Measurements from ENCODE around the gene LTBP1.

The LTBP1 gene

GRCh38 chr2:32923109-32923508, 23.6 kb upstream of the LTBP1 start:
- TF ChIP-seq FOXM1 (IDR thresholded peaks at IDR 0.05; ENCODE audit: borderline replicate concordance, low read depth) (no peak), TCF12 (IDR thresholded peaks at IDR 0.05; ENCODE audit: low read depth) (no peak), CREB1 (IDR thresholded peaks at IDR 0.05; ENCODE audit: low read depth) (no peak), TEAD4 (IDR thresholded peaks at IDR 0.05) (no peak), EGR1 (IDR thresholded peaks at IDR 0.05) (no peak), MAX (IDR thresholded peaks at IDR 0.05) (no peak)
- TF ChIP-seq, protein P1, sequence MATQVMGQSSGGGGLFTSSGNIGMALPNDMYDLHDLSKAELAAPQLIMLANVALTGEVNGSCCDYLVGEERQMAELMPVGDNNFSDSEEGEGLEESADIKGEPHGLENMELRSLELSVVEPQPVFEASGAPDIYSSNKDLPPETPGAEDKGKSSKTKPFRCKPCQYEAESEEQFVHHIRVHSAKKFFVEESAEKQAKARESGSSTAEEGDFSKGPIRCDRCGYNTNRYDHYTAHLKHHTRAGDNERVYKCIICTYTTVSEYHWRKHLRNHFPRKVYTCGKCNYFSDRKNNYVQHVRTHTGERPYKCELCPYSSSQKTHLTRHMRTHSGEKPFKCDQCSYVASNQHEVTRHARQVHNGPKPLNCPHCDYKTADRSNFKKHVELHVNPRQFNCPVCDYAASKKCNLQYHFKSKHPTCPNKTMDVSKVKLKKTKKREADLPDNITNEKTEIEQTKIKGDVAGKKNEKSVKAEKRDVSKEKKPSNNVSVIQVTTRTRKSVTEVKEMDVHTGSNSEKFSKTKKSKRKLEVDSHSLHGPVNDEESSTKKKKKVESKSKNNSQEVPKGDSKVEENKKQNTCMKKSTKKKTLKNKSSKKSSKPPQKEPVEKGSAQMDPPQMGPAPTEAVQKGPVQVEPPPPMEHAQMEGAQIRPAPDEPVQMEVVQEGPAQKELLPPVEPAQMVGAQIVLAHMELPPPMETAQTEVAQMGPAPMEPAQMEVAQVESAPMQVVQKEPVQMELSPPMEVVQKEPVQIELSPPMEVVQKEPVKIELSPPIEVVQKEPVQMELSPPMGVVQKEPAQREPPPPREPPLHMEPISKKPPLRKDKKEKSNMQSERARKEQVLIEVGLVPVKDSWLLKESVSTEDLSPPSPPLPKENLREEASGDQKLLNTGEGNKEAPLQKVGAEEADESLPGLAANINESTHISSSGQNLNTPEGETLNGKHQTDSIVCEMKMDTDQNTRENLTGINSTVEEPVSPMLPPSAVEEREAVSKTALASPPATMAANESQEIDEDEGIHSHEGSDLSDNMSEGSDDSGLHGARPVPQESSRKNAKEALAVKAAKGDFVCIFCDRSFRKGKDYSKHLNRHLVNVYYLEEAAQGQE (IDR thresholded peaks at IDR 0.05; ENCODE audit: low read depth): no peak
- TF ChIP-seq, protein P2, sequence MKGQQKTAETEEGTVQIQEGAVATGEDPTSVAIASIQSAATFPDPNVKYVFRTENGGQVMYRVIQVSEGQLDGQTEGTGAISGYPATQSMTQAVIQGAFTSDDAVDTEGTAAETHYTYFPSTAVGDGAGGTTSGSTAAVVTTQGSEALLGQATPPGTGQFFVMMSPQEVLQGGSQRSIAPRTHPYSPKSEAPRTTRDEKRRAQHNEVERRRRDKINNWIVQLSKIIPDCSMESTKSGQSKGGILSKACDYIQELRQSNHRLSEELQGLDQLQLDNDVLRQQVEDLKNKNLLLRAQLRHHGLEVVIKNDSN (IDR thresholded peaks at IDR 0.05): no peak

GRCh38 chr2:32925283-32925815, 21.4 kb upstream of the LTBP1 start:
- no peak for TF ChIP-seq TAF1 (IDR thresholded peaks at IDR 0.05; ENCODE audit: low read depth)
- no peak for TF ChIP-seq RAD21 (IDR thresholded peaks at IDR 0.05; ENCODE audit: low read depth)
- TF ChIP-seq, protein P2 (IDR thresholded peaks at IDR 0.05): no peak

GRCh38 chr2:32925976-32926707, 20.6 kb upstream of the LTBP1 start:
- TF ChIP-seq MAX (IDR thresholded peaks at IDR 0.05) (no peak), TEAD4 (IDR thresholded peaks at IDR 0.05) (no peak), RAD21 (IDR thresholded peaks at IDR 0.05; ENCODE audit: low read depth) (no peak), ZBTB7A (IDR thresholded peaks at IDR 0.05; ENCODE audit: low read depth) (no peak), TAF1 (IDR thresholded peaks at IDR 0.05; ENCODE audit: low read depth) (no peak), NFIC (IDR thresholded peaks at IDR 0.05) (no peak), CREB1 (IDR thresholded peaks at IDR 0.05; ENCODE audit: low read depth) (no peak), EP300 (IDR thresholded peaks at IDR 0.05; ENCODE audit: borderline replicate concordance) (no peak), EGR1 (IDR thresholded peaks at IDR 0.05) (no peak), TCF12 (IDR thresholded peaks at IDR 0.05; ENCODE audit: low read depth) (no peak), FOXM1 (IDR thresholded peaks at IDR 0.05; ENCODE audit: borderline replicate concordance, low read depth) (no peak)
- TF ChIP-seq, protein P2 (IDR thresholded peaks at IDR 0.05): no peak

- no peak for TF ChIP-seq EGR1 (IDR thresholded peaks at IDR 0.05)
- TF ChIP-seq, protein P1 (IDR thresholded peaks at IDR 0.05; ENCODE audit: low read depth): no peak
- TF ChIP-seq TCF12 (IDR thresholded peaks at IDR 0.05; ENCODE audit: low read depth): no peak
- TF ChIP-seq TEAD4 (IDR thresholded peaks at IDR 0.05): no peak
- no peak for TF ChIP-seq CEBPB (IDR thresholded peaks at IDR 0.05)
- TF ChIP-seq FOXM1 (IDR thresholded peaks at IDR 0.05; ENCODE audit: borderline replicate concordance, low read depth): no peak
- TF ChIP-seq, protein P2 (IDR thresholded peaks at IDR 0.05): no peak
- TF ChIP-seq CREB1 (IDR thresholded peaks at IDR 0.05; ENCODE audit: low read depth): no peak
- no peak for TF ChIP-seq YY1 (IDR thresholded peaks at IDR 0.05; ENCODE audit: low read depth)
- TF ChIP-seq NFIC (IDR thresholded peaks at IDR 0.05): no peak
- no peak for TF ChIP-seq EP300 (IDR thresholded peaks at IDR 0.05; ENCODE audit: borderline replicate concordance)
- no peak for TF ChIP-seq MAX (IDR thresholded peaks at IDR 0.05)
These were observed 20.1 kb upstream of the LTBP1 start for GRCh38 chr2:32926708-32927084.

DNA sequence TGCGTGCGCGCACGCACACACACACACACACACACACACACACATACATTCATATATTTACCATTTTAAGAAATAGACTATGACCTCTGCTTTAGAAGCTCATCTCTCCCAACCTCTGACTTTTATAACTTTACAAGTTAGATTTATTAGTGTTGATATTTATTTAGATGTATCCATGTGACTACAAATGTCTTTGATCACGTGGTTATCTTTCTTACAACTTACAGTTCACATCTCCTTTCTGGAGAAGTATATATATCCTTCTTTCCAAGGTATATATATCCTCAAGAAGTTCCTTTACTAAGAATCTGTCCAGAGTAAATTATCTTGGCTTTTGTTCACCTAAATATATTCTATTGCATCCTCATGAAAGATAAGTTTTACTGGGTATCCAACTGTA, 16.3 kb upstream of the LTBP1 start:
- no peak for TF ChIP-seq TAF1 (IDR thresholded peaks at IDR 0.05; ENCODE audit: low read depth)
- TF ChIP-seq RAD21 (IDR thresholded peaks at IDR 0.05; ENCODE audit: low read depth): no peak
- no peak for TF ChIP-seq CEBPB (IDR thresholded peaks at IDR 0.05)
- TF ChIP-seq YY1 (IDR thresholded peaks at IDR 0.05; ENCODE audit: low read depth): no peak
- no peak for TF ChIP-seq EP300 (IDR thresholded peaks at IDR 0.05; ENCODE audit: borderline replicate concordance)
- TF ChIP-seq, protein P1 (IDR thresholded peaks at IDR 0.05; ENCODE audit: low read depth): no peak
- TF ChIP-seq, protein P2 (IDR thresholded peaks at IDR 0.05): no peak
- TF ChIP-seq FOXM1 (IDR thresholded peaks at IDR 0.05; ENCODE audit: borderline replicate concordance, low read depth): no peak
- no peak for TF ChIP-seq EGR1 (IDR thresholded peaks at IDR 0.05)
- no peak for TF ChIP-seq MAX (IDR thresholded peaks at IDR 0.05)
- TF ChIP-seq CREB1 (IDR thresholded peaks at IDR 0.05; ENCODE audit: low read depth): no peak
- TF ChIP-seq NFIC (IDR thresholded peaks at IDR 0.05): no peak
- TF ChIP-seq TEAD4 (IDR thresholded peaks at IDR 0.05): no peak
- TF ChIP-seq TCF12 (IDR thresholded peaks at IDR 0.05; ENCODE audit: low read depth): no peak
- TF ChIP-seq ZBTB7A (IDR thresholded peaks at IDR 0.05; ENCODE audit: low read depth): no peak

Data from Ishikawa (cell line).